ENCODE results near the gene RPS6KA5. TPM values are rescaled to one million over a fixed set of nuclear protein-coding genes. Genes with fewer than 3 reads are reported as not detected.
"Not testable (repeated sequence)": the region's sequence is repeated elsewhere in the genome, so short reads cannot be mapped to it uniquely, and the experiment has no call there.

RPS6KA5 gene
- total RNA-seq, 1 experiment from 2014 or later = 8.8 TPM

DNA sequence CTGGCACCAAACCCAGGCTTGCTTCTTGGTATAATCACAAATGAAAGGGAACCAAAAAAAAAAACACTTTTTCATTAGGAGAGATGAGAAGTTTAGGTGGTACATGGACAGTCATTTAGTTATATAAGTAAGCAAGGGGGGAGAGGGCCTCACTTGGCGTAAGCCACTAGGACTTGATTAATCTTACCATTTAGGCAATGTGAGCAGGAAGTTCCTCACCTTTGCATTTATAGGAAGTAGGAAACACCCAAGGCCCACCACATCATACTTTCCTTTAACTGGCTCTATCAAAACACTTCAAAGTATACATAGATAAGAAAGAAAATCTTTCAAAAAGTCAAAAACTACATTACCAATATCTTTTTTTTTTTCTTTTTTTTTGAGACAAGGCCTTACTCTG lies 6.7 kb upstream of the RPS6KA5 start:
- DNase-seq (ENCODE audit: low spot score) = no peak

DNA sequence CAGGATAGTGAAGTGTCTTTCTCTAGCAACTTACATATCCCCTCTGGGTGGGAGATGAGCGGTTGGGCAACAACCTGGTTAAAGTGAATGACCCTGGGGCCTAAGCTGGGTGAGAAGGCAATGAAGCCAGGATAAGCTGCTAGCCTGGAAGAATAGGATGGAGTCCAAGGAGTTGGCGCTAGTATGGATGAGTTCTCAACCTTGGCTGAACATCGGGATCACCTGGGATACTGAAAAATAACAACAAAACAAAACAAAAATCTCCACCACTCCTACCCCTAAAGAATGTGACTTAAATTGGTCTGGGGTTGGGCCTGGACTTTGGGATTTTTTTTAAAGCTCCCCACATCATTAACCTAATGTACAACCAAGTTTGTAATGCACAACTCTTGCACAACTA lies 4.8 kb upstream of the RPS6KA5 start:
- DNase-seq (ENCODE audit: low spot score) = no peak

DNA sequence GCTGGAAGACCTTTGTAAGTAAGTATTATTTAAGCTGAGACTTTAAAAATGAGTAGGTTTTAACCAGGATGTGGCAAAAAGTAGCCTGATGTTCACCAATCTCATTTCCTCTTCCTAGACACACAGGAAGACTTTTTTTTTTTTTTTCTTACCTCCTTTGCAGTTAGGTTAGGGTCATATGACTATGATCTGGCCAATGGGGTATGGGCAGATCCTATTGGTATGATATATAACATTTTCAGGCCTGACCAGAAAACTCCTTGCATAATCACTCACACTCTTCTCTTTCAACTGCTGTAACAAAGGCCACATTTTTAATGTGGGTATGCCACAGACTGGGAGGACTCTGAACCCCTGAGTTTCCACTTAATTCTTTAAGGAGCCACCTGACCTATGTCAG lies 2.7 kb upstream of the RPS6KA5 start:
- DNase-seq (ENCODE audit: low spot score) = no peak

DNA sequence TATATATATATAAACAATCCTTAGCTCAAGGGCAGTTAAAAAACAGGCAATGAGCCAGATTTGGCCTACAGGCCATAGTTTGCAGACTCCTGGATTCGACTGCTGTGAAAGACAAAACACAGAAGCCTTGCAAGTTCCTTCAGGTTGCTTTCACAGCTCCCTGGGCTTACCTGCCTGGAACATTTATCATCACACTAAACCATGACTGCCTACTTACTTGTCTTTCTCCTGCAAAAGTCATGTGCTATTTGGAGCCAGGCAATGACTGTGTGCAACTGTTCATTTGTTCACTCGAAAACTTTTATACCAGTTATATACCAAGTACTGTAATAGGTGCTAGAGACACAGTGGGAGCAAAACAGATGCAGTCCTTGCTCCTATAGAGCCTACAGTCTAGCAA lies 2.2 kb upstream of the RPS6KA5 start:
- no peak for DNase-seq (ENCODE audit: low spot score)

DNA sequence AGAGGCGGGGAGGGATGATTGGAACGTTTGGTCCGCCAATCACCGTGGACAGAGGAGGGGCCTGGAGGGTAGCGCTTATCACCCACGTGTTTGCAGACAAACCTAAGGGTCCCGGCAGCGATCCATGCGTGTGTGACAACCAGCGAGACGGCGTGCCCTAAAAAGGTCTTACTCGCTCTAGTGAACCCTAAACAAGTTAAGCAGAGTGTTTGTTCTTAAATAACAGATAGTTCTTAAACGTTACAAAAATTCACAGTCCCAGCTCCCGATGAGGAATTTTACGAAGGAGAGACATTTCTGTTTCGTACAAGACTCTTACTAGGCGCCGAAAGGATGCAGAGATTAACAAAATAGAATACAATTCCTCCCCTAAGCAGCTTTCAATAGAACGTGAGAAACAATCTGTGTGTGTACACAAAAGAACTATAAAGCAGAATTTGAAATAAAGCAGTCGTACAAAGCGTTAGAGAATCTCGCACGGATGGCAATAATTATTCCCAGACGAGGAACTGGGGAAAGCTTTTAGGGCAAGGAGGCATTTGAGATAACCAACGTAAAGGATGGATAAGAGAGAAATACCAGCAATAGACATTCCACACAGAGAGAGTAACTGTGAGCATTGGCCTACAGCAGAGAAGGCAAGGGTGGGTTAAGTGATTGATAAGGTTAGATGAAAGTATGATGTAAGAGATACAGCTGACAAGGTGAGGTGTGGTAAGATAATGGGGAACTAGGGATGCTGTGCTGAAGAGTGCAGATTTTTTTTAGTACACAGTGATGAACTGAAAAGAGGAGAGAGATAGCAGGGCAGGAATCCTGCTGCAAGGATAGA lies 831 bp upstream of the RPS6KA5 start:
- DNase-seq (ENCODE audit: low spot score) = no peak

DNA sequence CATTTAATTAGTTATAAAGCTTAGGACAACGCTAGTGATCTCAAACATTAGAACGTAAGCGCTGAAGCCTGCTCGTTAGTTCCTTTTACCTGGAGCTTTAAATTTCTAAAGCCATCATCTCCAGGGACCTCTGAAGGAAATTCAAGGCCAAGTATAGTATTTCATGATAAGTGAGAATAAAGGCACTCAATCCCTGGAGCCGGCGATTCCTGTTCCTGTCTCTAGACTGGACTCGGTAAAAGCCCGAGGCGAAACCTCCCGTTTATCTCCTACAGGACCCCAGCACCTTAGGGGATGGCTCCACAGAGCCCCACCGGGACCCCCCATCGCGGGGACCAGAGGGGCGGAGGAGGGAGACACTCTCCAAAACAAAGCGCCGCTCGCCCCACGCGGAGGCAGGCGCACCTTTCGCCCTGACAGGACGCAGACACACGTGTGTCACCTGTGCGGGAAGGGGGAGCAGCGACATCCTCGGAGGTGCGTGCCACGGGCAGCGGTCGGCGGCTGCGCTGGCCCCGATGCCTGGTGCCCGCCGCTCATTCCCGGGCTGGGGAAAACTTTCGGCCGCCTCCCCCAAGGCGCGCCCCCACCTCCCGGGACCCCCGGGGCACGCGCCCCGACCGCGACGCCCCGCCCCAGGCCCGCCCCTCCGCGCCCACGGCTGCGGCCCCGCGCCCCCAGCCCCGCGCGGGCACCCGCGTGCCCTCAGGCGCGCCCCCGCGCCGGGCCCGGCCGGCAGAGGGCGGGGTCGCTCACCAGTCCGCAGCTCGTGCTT lies 678 bp downstream of the RPS6KA5 start:
- no peak for DNase-seq (ENCODE audit: low spot score)

DNA sequence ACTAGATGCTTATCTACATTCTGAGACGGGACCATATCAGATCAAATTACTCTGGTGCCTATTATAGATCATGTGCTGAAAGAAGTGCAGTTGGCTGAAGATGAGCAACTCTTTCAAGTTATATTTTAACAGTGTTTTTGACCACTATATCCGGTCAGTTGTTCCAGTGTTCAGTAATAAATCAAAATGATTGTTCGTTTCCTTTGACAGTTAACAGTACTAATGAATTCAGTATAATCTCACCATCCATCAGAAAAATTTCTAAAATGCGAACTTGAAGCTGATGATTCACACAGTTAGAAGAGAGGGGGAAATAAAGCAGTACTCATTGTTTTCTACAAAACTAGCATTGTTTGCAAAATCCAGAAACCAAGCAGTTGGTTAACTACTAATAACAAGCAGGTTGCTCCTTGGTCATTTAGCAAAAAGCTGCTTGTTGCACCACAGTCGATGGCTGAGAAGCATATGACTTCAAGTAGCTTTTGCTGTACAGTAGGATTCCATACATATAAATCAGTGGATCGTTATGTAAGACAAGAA lies 2.3 kb downstream of the RPS6KA5 start:
- DNase-seq (ENCODE audit: low spot score) = peak; percentile 83

DNA sequence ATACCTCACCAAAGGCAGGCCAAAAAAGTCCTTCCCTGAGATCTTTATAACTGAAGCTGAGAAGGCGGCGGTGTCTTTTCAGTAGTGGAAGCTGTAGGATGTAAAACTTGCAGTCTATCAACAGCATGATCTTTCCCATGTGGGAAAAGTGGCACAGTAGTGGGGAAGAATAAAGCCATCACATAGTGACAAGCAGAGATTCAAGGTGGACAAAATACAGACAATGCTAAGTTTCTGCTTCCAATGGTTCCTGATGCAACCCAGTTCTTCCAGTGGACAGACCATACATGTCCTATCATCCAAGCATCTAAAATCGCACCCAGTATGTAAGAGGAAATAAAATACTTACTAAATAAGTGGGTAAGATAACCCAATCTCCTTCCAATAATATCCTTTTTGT lies 4.1 kb downstream of the RPS6KA5 start:
- DNase-seq (ENCODE audit: low spot score) = no peak

DNA sequence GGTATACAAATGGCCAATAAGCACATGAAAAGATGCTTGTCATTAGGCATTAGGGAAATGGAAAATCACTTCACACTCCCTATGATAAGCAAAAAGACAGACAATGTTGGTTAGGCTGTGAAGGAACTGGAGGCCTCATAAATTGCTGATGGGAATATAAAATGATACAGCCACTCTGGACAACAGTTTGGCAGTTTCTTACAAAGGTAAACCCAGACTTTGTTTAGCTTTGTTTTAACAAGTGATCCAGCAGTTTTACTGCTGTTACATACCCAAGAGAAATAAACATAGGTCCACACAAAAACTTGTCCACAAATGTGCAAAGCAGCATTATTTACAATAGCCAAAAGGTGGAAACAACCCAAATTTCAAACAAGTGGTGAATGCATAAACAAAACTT lies 5.4 kb downstream of the RPS6KA5 start:
- DNase-seq (ENCODE audit: low spot score) = no peak

DNA sequence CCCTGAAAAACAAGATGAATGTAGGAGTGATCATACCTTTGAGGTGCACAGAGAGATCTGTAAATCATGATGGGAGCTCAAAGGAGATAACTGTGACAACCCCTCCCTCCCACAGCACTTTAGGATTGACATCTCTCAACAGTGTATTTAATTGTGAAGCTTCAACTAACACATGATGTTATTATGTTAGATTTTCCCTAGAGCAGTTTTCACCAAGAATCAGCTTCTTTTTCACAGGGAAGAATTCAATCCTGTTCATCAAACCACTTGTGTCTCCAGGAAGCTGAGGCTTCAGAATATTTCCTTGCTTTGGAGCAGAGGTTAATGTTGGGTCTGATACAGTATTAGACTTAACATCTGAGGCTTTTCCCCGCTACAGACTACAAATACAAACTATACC lies 11.8 kb downstream of the RPS6KA5 start:
- DNase-seq (ENCODE audit: low spot score) = no peak

DNA sequence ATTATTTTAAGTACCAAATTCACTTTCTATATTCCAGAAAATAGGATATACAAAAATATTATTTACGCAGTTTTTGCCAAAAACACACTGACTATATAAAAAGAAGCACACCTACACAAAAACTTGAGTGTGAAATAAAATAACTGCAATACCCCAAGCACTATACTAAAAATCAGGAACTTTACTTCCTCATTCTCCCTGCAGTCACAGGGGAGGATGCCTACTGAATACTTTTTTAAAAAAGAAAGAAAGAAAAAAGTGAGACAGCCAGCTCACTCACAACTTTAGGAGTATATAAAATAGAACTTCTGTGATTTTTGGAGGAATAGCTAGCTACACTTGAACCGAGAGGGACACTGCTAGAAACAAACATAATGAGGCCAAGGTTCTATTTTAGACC lies 12.2 kb downstream of the RPS6KA5 start:
- DNase-seq (ENCODE audit: low spot score) = no peak

DNA sequence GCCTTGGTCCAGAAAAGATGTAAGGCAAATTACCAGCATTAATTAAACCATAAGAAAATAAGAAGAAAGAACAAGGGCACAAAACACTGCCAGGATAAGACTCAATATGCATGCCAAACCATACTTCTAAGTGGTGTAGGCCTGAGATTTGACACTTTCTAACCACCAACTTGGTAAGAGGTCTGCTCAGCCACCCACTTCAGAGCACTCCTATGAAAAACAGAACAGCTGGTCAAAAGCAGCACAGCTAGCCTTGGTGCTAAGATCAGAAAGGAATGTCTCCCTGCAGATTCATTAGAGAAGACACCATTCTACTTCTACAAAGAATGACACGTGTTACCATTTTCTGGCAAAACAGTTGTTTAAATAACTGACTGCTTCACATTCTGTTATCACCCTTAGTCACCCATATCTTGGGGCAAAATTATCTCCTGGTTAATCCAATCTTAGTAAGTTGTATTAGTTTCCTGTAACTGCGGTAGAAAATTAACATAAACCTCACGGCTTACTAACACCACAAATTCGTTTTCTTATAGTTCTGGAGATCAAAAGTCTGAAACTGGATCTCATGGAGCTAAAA lies 13.2 kb downstream of the RPS6KA5 start:
- DNase-seq (ENCODE audit: low spot score) = no peak

DNA sequence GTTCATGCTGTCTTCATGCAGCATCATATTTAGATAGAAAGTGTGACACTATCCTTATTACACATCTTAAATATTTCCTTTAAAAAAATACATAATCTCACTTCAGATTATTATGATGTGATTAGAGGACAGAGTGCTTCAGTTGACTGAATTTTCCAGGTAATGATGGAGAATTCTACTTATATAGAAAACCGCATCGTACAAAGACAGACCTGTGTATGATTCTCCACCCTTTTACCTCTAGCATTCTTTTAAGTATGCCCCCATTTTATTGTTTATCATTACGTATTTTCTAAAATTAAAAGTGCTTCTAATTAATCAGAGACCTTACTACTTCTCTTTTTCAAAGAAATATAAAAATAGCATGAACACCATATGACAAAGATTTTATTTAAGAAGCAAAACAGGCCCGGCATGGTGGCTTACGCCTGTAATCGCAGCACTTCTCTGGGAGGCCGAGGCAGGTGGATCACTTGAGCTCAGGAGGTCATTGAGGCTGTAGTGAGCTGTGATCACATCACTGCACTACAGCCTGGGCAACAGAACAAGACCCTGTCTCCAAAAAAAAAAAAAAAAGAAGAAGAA lies 13.9 kb downstream of the RPS6KA5 start:
- no peak for DNase-seq (ENCODE audit: low spot score)

DNA sequence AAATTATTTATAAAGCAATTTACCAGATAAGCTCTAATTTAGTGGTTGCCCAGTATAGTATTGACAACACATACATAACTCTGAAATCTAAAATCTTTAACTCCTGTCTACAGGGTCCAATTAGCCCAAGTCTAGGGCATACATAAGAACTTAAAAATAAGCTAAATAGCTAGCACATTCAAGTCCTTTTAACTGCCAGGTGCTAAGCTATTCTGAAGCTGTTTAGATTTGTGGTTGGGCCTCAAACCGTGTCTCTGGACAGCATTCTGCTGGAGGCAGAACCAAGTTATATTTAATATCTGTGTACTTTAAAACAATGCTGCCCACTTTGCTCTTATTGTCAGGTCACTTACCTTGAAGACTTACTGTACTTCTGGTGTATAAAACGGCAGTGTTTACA lies 19.0 kb downstream of the RPS6KA5 start:
- DNase-seq (ENCODE audit: low spot score) = no peak

DNA sequence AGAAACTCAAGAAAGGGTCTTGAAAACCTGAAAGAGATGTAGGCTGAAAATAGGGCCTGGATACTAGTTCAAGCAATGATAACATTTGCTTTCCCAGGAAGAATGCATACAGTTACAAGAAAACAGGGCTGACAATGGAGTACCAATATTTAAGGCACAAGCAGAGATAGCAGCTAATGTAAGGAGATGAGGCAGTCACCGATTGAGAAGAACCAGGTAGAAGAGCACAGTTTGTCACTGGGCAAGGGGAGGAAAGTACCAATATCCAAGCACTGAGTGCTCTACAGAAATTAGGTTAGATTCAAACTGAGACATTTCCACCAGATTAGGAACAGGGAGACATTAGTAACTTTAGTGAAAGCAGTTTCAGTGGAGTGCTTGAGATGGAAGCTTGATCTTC lies 19.9 kb downstream of the RPS6KA5 start:
- DNase-seq (ENCODE audit: low spot score) = no peak

DNA sequence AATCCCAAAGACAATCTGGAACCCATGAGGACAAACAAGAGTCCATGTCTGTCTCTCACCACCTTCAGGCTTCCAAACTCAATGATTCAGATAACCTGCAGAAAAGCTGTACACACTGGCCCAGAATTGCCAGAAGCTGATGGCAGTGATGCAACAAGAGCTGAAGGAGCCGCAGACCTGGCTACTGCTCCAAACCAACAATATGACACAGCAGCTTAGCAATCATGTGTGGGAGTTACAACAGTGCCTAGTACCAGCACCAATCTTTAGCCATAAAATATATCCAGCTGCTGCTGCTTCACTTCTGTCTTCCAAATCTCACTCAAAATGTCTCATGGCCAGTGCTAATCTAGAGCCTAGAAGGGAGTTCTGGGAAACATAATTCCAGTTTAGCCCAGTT lies 22.0 kb downstream of the RPS6KA5 start:
- no peak for DNase-seq (ENCODE audit: low spot score)

DNA sequence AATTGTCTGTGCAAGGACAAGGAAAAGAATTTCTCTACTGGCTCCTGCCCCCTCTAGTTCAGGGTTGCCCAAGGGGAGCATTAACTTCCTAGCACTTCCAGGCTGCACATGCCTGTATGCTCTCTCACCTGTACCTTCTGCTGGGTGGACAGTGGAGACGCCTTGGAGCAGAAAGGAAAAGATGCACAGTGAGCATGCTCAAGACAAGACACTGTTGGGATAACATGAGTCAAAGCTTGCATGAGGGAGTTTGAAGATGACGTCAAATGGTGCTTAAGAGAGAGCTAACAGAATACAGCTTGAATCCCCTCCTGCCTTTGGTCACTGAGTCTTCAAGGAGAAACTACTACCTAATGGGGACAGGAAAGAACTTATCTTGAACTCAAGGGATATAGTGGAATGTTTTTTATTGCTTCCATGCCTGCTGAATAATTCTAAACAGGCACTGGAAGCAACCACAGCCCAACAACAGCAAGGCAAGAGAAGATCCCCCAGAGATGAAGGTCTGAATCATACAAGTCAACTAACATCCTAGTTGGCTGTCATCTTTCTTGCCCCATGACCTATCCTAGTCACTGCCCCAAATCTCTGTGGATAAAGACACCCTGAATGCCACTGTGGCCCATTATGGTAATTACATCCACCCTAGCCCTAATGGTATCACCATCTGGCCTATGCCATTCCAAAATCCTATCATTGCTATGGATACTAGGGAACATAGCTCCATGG lies 23.5 kb downstream of the RPS6KA5 start:
- DNase-seq (ENCODE audit: low spot score) = no peak

DNA sequence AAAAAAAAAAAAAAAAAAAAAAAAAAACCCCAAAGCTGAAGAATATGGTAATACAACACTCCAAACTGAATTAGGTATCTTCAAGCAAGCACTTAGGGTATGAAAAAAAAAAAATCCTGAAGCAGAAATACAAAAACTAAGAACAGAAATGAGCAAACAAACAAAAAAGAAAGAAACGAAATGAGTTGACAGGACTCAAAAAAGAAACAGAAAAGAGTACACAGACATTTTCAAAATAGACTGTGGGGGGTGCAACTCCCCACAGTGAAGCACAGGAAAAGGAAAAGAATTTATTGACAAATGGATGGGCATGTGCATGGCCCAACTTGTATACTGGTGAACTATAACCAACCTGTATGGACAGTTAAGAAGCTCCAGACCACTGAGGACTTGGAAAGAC lies 24.6 kb downstream of the RPS6KA5 start:
- no peak for DNase-seq (ENCODE audit: low spot score)

DNA sequence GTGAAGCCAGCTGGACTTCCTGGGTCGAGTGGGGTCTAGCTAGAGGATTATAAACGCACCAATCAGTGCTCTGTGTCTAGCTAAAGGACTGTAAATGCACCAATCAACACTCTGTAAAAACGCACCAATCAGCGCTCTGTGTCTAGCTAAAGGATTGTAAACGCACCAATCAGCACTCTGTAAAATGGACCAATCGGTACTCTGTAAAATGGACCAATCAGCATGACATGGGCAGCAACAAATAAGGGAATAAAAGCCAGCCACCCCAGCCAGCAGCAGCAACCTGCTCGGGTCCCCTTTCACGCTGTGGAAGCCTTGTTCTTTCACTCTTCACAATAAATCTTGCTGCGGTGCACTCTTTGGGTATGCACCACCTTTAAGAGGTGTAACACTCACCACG lies 26.1 kb downstream of the RPS6KA5 start:
- not testable (repeated sequence) for DNase-seq (ENCODE audit: low spot score)

DNA sequence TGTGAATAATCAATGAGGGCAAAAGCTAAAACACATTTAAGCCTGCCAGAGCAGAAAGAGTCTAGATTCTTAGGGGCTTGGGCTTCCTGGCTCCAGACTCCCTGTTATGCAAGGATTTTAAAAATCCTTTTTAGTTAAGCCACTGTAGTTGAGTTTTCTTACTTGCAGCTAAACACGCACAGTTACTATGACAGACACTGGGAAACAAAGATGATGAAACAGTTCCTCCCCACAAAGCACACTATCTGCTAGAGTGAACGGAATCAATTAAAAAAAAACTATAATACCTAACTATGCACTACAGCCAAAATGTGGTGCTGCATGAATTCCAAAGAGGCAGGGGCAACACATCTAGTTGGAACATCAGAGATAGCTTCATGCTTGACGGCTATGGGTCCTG lies 28.2 kb downstream of the RPS6KA5 start:
- no peak for DNase-seq (ENCODE audit: low spot score)

DNA sequence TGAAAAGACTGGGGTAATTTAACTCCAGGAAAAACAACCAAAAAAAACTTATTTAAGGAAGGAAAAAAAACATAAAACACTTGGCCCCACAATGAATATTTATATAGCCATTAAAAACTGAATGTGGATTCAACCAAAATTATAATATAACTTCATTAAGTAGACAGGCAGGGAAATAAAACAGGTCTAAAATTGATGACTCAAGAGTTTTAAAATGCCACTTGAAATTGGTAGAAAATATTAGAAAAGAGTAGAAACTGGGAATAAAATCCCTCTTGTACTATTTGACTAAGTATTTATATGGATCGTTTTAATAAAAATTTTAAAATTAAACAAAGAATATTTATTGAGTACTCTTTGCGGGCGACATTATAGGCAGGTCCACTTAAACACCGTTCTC lies 28.8 kb downstream of the RPS6KA5 start:
- no peak for DNase-seq (ENCODE audit: low spot score)

Measured in A172 (cell line).